HepG2 (cell line): ENCODE results near the gene SAPCD1. TPM values are rescaled to one million over a fixed set of nuclear protein-coding genes. Genes with fewer than 3 reads are reported as not detected.
A peak's percentile ranks its signal among the peaks of the same experiment; 100 is the strongest.

ENCODE experiments used
- ARNTL ChIP-seq: sonication (generic); formaldehyde crosslinking; IDR thresholded peaks from 2 replicates; pipeline ENCODE4 v1.4.0; 2020; ENCODE audit warnings: mild to moderate bottlenecking, missing genetic modification reagents
- CBFB ChIP-seq: sonication (generic); formaldehyde crosslinking; IDR thresholded peaks from 2 replicates; pipeline ENCODE4 v1.4.0; 2020; ENCODE audit warnings: missing genetic modification reagents
- CENPX ChIP-seq: sonication (generic); formaldehyde crosslinking; IDR thresholded peaks from 2 replicates; pipeline ENCODE4 v1.9.0; 2021; ENCODE audit warnings: mild to moderate bottlenecking, missing genetic modification reagents, moderate library complexity
- FOXP1 ChIP-seq, 2 experiments: fragments of 450-650 bp in 1 of 2; IDR thresholded peaks; 2 replicates each; pipeline ENCODE4 v1.6.1; 2017 to 2018; ENCODE audit warnings: antibody characterized with exemption in 1 of 2
- GATAD2A ChIP-seq: IDR thresholded peaks from 2 replicates; pipeline ENCODE4 v1.6.1; 2016
- MEIS1 ChIP-seq: sonication (generic); formaldehyde crosslinking; IDR thresholded peaks from 2 replicates; pipeline ENCODE4 v1.9.0; 2021; ENCODE audit warnings: mild to moderate bottlenecking, missing genetic modification reagents, moderate library complexity, borderline replicate concordance
- MXD4 ChIP-seq: IDR thresholded peaks from 2 replicates; pipeline ENCODE4 v1.6.1; 2016; ENCODE audit warnings: mild to moderate bottlenecking, missing biosample characterization, missing genetic modification reagents
- MYC ChIP-seq: sonication (generic); formaldehyde crosslinking; IDR thresholded peaks from 2 replicates; pipeline ENCODE4 v1.9.0; 2021; ENCODE audit warnings: missing genetic modification reagents, borderline replicate concordance
- SP5 ChIP-seq: IDR thresholded peaks from 2 replicates; pipeline ENCODE4 v1.6.1; 2016; ENCODE audit warnings: low read depth, borderline replicate concordance
- SRSF4 ChIP-seq: fragments of 200-400 bp; formaldehyde crosslinking; IDR thresholded peaks from one replicate; pipeline ENCODE4 v1.6.1; 2018; ENCODE audit warnings: mild to moderate bottlenecking, low read depth, low read length, moderate library complexity; ENCODE audit not compliant: poor library complexity, severe bottlenecking
- ZNF138 ChIP-seq: sonication (generic); formaldehyde crosslinking; IDR thresholded peaks from 2 replicates; pipeline ENCODE4 v1.5.0; 2020; ENCODE audit warnings: mild to moderate bottlenecking, low read depth, missing genetic modification reagents
- ZNF225 ChIP-seq: sonication (generic); formaldehyde crosslinking; IDR thresholded peaks from 2 replicates; pipeline ENCODE4 v1.4.0; 2020; ENCODE audit warnings: mild to moderate bottlenecking, missing genetic modification reagents
- ZNF3 ChIP-seq: IDR thresholded peaks from 2 replicates; pipeline ENCODE4 v1.7.0; 2017; ENCODE audit warnings: inconsistent platforms
- ZNF558 ChIP-seq: sonication (generic); formaldehyde crosslinking; IDR thresholded peaks from 2 replicates; pipeline ENCODE4 v1.9.0; 2022; ENCODE audit warnings: mild to moderate bottlenecking, missing genetic modification reagents, borderline replicate concordance
- ZNF616 ChIP-seq: sonication (generic); formaldehyde crosslinking; IDR thresholded peaks from 2 replicates; pipeline ENCODE4 v1.5.0; 2020; ENCODE audit warnings: low read depth, mild to moderate bottlenecking, missing genetic modification reagents
- polyA plus RNA-seq, 8 experiments: library from polyadenylated mRNA; depleted of rRNA in 3 of 8; stranded (reverse) in 7 of 8; unstranded in 1 of 8; fragments of >200 nt; fragmentation: Illumina TruSeq in 4 of 8; extraction: Trizol in 4 of 8; gene quantifications; 2 replicates each; pipeline versions ENCODE4 v1.2.1 to v1.2.3, GENCODE V29; 2011 to 2016; ENCODE audit warnings: low read depth in 4 of 8, missing spikeins in 1 of 8, mixed read lengths in 1 of 8; ENCODE audit not compliant: insufficient read depth in 1 of 8
- total RNA-seq, 5 experiments: library from RNA; depleted of rRNA; stranded (reverse); fragments of >200 nt; fragmentation: Illumina TruSeq; extraction: Trizol; gene quantifications; 2 replicates each; pipeline ENCODE4 v1.2.3, GENCODE V29; 2016; ENCODE audit warnings: low read depth in 1 of 5
- TF ChIP-seq, protein P1 (sequence below): sonication (generic); formaldehyde crosslinking; IDR thresholded peaks from 2 replicates; pipeline ENCODE4 v1.5.0; 2020; ENCODE audit warnings: missing genetic modification reagents, mild to moderate bottlenecking, borderline replicate concordance
- TF ChIP-seq, protein P2 (sequence below), 2 experiments: sonication (generic) in 1 of 2; formaldehyde crosslinking in 1 of 2; IDR thresholded peaks; 2 replicates each; pipeline versions ENCODE4 v1.4.0 to v1.6.1; 2018 to 2020; ENCODE audit warnings: missing genetic modification reagents in 2 of 2, borderline replicate concordance in 1 of 2, low read depth in 1 of 2, mild to moderate bottlenecking in 1 of 2, missing biosample characterization in 1 of 2
- TF ChIP-seq, protein P3 (sequence below): sonication (generic); formaldehyde crosslinking; IDR thresholded peaks from 2 replicates; pipeline ENCODE4 v1.4.0; 2020; ENCODE audit warnings: missing genetic modification reagents, borderline replicate concordance
- TF ChIP-seq, protein P4 (sequence below): sonication (generic); formaldehyde crosslinking; conservative IDR thresholded peaks from 2 replicates; pipeline ENCODE4 v1.4.0; 2020; ENCODE audit warnings: missing genetic modification reagents
- TF ChIP-seq, protein P5 (sequence below): sonication (generic); formaldehyde crosslinking; IDR thresholded peaks from 2 replicates; pipeline ENCODE4 v1.4.0; 2020; ENCODE audit warnings: missing genetic modification reagents

SAPCD1 gene
- total and polyA plus RNA-seq, 2 of the 13 experiments (the other 11 are each of a cell fraction or from before 2014, with no cell fraction given) = 2.5 to 3.9 TPM

DNA sequence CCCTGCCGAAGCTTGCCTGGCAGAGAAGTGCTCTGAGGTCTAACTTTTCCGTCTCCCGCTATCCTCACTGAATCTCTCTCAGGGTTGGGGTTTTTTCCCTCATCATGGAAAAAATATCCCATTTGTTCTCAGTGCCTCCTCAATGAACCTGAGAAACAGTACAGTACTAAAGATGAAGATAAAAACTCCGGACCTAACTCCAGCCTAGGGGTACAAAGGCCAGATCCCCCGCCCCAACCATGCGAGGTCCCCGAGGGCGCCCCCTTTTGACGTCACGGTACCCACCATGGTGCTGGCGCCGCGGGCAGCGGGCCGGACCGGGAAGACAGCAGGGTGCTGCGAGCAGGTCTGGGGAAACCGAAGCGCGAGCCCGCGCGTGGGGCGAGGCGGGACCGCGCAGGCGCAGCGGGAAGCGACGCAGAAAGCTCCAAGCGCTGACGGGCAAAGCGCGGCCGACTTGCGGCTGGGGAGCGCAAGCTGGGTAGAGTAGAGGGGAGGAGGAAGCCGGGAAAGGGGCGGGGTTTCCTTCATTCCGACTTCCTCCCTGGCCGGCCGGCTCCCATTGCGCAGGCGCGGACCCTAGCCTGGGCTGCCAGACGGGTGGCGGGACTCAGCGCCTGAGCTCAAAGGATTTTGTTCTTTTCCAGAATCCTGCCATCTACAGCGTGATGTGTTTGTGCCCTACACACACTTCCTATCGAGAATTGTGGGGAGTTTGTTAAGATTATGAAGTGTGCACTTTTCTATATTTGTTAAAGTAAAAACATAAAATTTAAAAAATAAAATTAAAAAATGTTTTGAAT, 44.2 kb downstream of the SAPCD1 start, which contains the start of gene LSM2 (continued):
- TF ChIP-seq, protein P1, sequence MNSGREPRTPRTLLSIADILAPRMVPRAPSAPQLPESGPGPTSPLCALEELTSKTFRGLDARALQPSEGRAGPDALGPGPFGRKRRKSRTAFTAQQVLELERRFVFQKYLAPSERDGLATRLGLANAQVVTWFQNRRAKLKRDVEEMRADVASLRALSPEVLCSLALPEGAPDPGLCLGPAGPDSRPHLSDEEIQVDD = peak; percentile 94; the same call in 1 of the 2 replicates
- TF ChIP-seq MXD4 (CRISPR knock-in tag) (peak; percentile 96), CBFB (peak; percentile 83), ZNF3 (no peak), ZNF225 (peak; percentile 79), ZNF138 (CRISPR knock-in tag) (no peak), CENPX (CRISPR knock-in tag) (no peak), GATAD2A (CRISPR knock-in tag) (peak; percentile 76), ZNF558 (no peak), SP5 (CRISPR knock-in tag) (peak; percentile 68; the same call in 1 of the 2 replicates), SRSF4 (no peak), FOXP1 (IDR thresholded peaks at IDR 0.05) (no peak), FOXP1 (CRISPR knock-in tag; IDR thresholded peaks at IDR 0.05) (no peak), MYC (CRISPR knock-in tag) (peak; percentile 96), ZNF616 (peak; percentile 65; the same call in 1 of the 2 replicates), MEIS1 (CRISPR knock-in tag) (peak; percentile 92), ARNTL (CRISPR knock-in tag) (peak; percentile 69; the same call in 1 of the 2 replicates)
- TF ChIP-seq, protein P2, sequence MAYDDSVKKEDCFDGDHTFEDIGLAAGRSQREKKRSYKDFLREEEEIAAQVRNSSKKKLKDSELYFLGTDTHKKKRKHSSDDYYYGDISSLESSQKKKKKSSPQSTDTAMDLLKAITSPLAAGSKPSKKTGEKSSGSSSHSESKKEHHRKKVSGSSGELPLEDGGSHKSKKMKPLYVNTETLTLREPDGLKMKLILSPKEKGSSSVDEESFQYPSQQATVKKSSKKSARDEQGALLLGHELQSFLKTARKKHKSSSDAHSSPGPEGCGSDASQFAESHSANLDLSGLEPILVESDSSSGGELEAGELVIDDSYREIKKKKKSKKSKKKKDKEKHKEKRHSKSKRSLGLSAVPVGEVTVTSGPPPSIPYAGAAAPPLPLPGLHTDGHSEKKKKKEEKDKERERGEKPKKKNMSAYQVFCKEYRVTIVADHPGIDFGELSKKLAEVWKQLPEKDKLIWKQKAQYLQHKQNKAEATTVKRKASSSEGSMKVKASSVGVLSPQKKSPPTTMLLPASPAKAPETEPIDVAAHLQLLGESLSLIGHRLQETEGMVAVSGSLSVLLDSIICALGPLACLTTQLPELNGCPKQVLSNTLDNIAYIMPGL (CRISPR knock-in tag; IDR thresholded peaks at IDR 0.05; ENCODE audit: borderline replicate concordance in 1 of 2, low read depth in 1 of 2) = peak; percentile 98 to 99
- TF ChIP-seq, protein P3, sequence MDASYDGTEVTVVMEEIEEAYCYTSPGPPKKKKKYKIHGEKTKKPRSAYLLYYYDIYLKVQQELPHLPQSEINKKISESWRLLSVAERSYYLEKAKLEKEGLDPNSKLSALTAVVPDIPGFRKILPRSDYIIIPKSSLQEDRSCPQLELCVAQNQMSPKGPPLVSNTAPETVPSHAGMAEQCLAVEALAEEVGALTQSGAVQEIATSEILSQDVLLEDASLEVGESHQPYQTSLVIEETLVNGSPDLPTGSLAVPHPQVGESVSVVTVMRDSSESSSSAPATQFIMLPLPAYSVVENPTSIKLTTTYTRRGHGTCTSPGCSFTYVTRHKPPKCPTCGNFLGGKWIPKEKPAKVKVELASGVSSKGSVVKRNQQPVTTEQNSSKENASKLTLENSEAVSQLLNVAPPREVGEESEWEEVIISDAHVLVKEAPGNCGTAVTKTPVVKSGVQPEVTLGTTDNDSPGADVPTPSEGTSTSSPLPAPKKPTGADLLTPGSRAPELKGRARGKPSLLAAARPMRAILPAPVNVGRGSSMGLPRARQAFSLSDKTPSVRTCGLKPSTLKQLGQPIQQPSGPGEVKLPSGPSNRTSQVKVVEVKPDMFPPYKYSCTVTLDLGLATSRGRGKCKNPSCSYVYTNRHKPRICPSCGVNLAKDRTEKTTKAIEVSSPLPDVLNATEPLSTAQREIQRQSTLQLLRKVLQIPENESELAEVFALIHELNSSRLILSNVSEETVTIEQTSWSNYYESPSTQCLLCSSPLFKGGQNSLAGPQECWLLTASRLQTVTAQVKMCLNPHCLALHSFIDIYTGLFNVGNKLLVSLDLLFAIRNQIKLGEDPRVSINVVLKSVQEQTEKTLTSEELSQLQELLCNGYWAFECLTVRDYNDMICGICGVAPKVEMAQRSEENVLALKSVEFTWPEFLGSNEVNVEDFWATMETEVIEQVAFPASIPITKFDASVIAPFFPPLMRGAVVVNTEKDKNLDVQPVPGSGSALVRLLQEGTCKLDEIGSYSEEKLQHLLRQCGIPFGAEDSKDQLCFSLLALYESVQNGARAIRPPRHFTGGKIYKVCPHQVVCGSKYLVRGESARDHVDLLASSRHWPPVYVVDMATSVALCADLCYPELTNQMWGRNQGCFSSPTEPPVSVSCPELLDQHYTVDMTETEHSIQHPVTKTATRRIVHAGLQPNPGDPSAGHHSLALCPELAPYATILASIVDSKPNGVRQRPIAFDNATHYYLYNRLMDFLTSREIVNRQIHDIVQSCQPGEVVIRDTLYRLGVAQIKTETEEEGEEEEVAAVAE (CRISPR knock-in tag) = peak; percentile 82; the same call in 1 of the 2 replicates
- TF ChIP-seq, protein P4, sequence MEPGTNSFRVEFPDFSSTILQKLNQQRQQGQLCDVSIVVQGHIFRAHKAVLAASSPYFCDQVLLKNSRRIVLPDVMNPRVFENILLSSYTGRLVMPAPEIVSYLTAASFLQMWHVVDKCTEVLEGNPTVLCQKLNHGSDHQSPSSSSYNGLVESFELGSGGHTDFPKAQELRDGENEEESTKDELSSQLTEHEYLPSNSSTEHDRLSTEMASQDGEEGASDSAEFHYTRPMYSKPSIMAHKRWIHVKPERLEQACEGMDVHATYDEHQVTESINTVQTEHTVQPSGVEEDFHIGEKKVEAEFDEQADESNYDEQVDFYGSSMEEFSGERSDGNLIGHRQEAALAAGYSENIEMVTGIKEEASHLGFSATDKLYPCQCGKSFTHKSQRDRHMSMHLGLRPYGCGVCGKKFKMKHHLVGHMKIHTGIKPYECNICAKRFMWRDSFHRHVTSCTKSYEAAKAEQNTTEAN = peak; percentile 64
- TF ChIP-seq, protein P5, sequence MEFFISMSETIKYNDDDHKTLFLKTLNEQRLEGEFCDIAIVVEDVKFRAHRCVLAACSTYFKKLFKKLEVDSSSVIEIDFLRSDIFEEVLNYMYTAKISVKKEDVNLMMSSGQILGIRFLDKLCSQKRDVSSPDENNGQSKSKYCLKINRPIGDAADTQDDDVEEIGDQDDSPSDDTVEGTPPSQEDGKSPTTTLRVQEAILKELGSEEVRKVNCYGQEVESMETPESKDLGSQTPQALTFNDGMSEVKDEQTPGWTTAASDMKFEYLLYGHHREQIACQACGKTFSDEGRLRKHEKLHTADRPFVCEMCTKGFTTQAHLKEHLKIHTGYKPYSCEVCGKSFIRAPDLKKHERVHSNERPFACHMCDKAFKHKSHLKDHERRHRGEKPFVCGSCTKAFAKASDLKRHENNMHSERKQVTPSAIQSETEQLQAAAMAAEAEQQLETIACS (CRISPR knock-in tag) = peak; percentile 93
